Transverse colon (tissue), 4 donors: ENCODE results near the gene GDPD5.

ENCODE experiments used
- POLR2A ChIP-seq: fragments of 450-650 bp; IDR thresholded peaks from one replicate; pipeline ENCODE4 v1.6.1; 2016; ENCODE audit warnings: antibody characterized with exemption, mild to moderate bottlenecking, moderate library complexity
- POLR2AphosphoS5 ChIP-seq, 3 donors: sonication (generic); formaldehyde crosslinking; IDR thresholded peaks; one replicate each; pipeline ENCODE4 v1.6.1; 2016; ENCODE audit warnings: antibody characterized with exemption in 3 of 3
- TF ChIP-seq, protein P1 (sequence below), 5 experiments: fragments of 200-600 bp in 3 of 5; fragments of 450-650 bp in 2 of 5; sonication (generic) in 3 of 5; IDR thresholded peaks; 1 replicate in 2 of 5; 2 replicates in 3 of 5; pipeline ENCODE4 v1.5.1; 2016 to 2017; ENCODE audit warnings: antibody characterized with exemption in 5 of 5, inconsistent platforms in 3 of 5, mild to moderate bottlenecking in 2 of 5, moderate library complexity in 1 of 5

DNA sequence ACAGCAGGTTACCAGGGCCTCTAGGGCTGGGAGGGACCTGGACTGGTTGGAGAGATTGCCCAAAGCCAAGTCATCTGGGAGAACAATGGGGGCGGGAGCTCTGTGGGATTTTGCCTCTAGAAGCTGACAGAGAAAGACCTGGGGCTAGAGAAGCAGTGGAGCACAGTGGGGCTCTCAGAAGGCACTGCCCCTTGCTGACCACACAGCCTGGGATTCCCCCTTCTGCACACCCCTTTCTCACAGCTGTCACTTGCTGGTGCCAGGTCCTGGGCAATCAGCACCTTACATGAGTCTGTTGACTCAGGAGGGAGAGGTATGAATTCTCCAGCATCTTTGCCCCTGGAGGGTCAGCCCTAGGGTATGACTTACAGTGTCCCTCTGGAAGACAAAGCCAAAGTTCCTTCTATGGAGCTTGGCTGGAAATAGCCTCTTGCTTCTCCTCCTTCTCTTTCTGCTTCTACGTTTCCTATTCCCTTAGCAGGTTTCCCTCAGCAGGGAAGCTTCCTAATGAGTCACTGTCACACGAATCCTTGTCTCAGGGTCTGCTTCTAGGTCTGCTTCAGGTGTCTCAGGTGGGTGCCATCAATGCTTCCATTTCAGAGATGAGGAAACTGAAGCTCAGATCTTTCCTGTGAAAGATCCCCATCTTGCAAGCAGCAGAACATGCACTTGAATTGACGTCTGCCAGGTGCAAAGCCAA is 27.0 kb downstream of the GDPD5 start:
- TF ChIP-seq, protein P1, sequence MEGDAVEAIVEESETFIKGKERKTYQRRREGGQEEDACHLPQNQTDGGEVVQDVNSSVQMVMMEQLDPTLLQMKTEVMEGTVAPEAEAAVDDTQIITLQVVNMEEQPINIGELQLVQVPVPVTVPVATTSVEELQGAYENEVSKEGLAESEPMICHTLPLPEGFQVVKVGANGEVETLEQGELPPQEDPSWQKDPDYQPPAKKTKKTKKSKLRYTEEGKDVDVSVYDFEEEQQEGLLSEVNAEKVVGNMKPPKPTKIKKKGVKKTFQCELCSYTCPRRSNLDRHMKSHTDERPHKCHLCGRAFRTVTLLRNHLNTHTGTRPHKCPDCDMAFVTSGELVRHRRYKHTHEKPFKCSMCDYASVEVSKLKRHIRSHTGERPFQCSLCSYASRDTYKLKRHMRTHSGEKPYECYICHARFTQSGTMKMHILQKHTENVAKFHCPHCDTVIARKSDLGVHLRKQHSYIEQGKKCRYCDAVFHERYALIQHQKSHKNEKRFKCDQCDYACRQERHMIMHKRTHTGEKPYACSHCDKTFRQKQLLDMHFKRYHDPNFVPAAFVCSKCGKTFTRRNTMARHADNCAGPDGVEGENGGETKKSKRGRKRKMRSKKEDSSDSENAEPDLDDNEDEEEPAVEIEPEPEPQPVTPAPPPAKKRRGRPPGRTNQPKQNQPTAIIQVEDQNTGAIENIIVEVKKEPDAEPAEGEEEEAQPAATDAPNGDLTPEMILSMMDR (IDR thresholded peaks at IDR 0.05): no peak
- TF ChIP-seq POLR2AphosphoS5 (IDR thresholded peaks at IDR 0.05) (no peak), POLR2A (no peak)
